HT-29 (cell line): Measurements from ENCODE around the gene TMEM170A. TPM values are rescaled to one million over a fixed set of nuclear protein-coding genes. Genes with fewer than 3 reads are reported as not detected.
"Not testable (repeated sequence)": the region's sequence is repeated elsewhere in the genome, so short reads cannot be mapped to it uniquely, and the experiment has no call there.

Experiments
- DNase-seq: peaks from one replicate; pipeline ENCODE4 v3.0.0-alpha.2; 2015; ENCODE audit warnings: low spot score
- total RNA-seq: library from RNA; depleted of rRNA; stranded (reverse); fragments of >200 nt; shearing (Covaris generic); gene quantifications from 2 replicates; pipeline ENCODE4 v1.2.3, GENCODE V29; 2014

Gene TMEM170A
- total RNA-seq, 1 experiment from 2014 or later, result 30.8 TPM

GRCh38 chr16:75481475-75481874, 17.0 kb upstream of the TMEM170A start:
- DNase-seq, result peak; percentile 15

GRCh38 chr16:75479421-75479990, 15.0 kb upstream of the TMEM170A start:
- no peak for DNase-seq

DNA sequence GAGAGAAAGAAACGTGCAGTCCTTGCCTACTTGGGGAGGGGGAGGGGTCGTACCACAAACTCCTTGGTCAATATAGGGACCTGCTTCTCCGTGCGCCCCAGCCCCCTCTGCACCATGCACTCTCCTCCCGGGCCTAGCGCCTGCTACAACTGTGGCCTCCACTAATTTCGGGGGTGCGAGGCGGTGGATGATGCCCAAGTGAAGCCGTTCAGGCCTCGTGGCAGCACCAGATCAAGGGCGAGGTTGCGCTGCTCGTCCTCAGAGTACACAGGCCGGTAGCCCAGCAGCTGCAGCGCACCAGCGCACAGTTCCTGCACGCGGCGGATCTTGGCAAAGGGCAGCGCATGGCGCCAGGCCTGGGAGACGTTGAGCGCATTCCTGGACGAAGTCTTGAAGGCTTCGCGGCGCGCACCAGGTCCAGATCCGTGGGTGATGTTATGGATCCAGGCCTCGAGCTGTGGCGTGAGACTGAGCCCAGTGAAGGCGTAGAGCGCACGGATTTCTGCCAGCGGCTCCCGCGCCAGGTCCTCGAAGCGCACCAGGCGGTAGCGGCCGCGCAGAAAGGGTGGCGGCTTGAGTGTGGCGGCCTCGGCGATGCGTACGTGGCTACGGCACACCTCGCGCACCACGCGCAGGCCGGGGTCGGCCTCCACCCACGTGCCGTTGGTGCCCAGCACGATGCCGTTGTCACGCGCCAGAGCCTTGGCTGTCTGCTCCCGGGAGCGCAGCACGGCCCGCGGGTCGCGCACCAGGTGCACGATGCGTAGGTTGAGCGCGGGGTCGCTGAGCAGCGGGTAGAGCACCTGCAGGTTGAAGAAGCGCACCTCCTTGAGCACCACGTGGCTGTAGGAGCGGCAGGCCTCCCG, 14.2 kb upstream of the TMEM170A start:
- DNase-seq, result no peak

DNA sequence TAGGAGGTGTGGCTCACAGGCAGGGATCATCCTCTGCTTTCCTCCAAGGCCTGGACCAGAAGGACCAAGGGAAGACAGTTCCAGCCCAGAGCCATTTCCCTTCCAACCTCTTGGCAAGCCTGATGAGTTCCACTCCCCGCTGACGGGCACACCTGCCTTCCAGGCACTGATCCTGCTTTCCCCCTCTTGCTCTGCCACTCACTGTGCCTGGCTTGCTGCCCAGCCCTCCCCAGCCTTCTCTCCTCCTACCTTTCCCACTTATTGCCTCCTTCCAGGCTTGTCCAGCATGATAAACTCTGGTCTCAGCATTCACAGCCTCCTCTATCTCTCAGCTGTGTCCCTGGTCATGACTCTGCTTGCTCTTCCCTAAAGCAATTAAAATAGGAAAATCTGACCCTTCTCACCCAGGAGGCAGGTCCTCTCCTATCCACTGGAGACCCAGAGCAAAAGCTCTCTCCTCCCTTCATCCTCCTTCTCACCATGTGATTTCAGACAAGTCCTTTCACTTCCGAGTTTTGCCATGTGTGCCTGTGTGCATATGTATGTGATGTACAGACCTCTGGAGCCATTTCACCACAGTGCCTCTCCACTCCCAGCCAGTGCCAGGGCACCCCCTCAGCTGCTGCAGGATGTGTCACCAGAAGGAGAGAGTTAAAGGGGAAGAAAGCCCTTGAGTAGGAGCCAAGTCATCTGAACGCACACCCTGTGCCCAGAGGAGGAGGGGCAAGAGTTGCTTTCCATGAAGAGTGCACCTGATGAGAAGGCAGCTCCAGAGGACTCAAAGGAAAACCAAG, 13.4 kb upstream of the TMEM170A start:
- DNase-seq, result no peak

GRCh38 chr16:75476817-75477216, 12.3 kb upstream of the TMEM170A start:
- DNase-seq, result no peak

DNA sequence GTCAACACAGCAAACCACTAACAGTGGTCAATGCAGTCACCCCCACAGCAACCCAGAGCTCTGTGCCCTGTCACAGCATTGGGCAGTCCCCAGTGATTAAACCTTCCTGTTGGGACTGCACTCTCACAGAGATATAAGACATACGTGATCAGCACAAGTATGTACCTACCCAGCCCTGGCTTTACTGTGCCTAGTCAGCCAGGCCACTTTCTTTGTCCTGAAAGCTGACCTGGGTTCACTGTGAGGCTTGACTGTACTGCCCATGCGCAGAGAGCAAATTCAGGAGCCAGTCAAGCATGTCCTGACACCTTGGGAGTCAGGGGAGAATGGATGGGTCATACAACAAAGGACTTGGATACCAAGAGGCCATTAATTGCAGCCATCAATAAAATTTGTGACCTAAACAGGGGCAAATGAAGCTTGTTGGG, 10.9 kb upstream of the TMEM170A start:
- no peak for DNase-seq

DNA sequence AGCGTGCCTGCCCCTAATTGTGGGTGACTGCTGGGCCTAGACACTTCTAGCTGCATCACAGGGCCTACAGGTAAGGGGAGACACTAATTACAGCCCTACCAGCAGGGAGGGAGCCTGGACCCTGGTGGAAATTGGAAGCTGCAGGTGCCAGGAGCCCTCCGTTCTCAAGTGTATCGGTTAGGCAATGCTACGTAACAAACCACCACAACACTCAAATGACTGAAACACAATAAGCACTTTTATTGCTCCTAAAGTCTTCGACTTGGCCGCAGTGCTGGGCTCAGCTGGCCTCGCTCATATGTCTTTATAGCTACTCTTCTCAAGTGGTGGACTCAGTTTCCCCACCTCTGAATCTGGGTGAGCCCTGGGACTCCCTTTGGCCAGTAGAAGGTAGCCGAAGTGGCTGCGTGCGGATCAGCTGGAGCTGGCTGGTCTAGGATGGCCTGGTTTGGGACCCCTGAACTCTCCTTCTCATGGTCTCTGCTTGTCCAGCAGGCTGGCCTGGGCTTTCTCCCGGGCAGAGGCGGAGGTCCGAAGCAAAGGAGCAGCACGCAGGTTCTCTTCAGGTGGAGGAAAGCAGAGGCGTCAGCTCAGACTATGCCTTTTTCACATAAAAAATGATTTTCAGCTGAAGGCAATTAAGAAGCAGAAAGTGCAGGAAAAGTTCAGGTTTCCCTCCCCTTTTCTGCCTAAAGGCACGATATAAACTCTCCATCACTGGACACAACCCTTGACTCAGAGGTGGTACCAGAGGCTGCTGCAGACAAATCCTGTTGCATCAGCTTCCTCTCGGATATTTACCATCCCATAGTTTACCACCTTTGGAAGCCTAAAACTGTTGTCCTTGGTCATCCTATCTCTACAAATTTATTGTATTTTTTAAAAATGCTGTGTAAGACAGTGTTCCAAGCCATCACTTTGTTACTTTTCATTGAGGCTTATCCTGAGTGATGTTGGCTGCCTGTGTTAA, 8.7 kb upstream of the TMEM170A start:
- DNase-seq, result no peak

- peak; percentile 76 for DNase-seq
These were observed 7.5 kb upstream of the TMEM170A start for GRCh38 chr16:75471723-75472633.

DNA sequence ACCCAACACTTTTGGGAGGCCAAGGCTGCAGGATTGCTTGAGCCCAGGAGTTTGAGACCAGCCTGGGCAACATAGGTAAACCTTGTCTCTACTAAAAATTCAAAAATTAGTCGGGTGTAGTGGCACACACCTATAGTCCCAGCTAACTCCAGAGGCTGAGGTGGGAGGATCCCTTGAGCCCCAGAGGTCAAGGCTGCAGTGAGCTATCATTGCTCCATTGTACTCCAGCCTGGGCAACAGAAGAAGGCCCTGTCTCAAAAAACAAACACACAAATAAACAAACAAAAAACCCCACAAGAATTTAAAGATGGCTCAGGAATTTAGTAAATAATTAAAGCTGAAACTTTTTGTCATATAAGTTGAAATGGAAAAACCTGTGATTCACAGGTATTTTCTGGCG, 2.3 kb upstream of the TMEM170A start:
- no peak for DNase-seq

DNA sequence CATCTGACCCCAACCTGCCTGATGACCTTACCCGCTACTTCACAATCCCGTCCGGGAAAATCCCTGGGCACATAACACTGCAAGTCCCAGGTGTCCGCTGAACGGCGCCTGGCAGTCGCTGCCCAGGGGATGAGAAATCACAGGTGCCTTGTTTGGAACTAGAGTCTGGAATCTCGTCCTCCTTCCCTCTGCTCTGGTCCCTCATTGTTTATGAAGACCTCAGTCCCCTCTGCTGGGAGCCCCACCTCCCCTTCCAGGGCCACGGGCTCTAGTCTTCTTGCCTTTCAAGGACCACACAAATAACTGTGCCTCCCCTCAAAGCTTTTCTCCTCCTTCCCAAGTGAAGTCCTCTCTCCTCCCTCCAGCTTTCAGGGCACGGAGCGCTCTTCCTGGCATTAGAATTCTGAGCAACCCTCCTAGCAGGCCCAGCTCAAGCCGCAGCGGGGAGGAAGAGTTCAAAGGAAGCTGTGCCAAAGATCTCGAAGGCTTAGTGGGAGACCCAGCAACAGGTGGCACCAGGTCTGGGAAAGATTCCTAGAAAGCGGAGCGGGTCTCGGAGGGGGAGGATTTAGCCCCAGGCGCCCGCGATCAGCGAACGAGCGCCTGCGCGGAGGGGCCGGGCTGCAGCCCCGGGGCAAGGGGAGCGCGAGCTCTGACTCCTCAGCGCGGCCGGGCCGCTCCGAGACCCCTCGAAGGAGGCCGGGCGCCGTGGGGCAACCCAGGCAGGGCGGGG, 934 bp downstream of the TMEM170A start:
- DNase-seq, result peak; percentile 58

GRCh38 chr16:75462806-75463205, 1.7 kb downstream of the TMEM170A start:
- DNase-seq, result no peak

GRCh38 chr16:75461575-75461974, 2.9 kb downstream of the TMEM170A start:
- DNase-seq, result peak; percentile 50

DNA sequence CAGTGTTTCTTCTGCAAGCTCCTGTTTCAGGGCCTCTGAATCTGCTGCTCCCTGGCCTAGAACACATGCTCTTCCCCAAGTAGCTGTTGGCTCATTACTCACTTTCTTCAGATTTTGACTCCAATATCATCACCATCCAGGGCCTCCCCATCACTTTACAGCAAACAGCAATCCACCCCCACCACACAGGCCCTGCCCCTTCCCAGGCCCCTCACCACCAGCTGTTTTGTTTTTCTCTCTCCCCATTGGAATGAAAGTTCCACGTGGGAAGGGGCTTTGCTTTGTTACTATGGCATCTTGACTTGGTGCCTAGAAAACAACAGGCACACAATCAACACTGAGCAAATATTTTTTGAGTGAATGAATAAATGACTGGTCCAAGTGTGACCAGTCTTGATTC, 4.0 kb downstream of the TMEM170A start:
- DNase-seq, result no peak

DNA sequence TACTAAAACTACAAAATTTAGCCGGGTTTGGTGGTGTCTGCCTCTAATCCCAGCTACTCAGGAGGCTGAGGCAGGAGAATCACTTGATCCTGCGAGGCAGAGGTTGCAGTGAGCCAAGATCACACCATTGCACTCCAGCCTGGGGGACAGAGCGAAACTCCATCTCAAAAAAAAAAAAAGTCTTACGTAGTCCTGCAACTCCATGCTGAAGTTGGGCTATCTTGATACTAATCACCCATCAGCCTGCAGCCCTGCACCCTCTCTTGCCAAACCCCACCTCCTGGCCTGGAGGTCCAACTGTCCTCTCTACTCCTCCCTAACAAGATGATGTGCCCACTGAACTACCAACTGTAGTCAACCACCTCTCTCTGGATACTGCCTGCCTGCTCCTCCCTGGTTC, 4.8 kb downstream of the TMEM170A start:
- DNase-seq, result no peak

GRCh38 chr16:75458439-75458838, 6.0 kb downstream of the TMEM170A start:
- DNase-seq, result no peak

DNA sequence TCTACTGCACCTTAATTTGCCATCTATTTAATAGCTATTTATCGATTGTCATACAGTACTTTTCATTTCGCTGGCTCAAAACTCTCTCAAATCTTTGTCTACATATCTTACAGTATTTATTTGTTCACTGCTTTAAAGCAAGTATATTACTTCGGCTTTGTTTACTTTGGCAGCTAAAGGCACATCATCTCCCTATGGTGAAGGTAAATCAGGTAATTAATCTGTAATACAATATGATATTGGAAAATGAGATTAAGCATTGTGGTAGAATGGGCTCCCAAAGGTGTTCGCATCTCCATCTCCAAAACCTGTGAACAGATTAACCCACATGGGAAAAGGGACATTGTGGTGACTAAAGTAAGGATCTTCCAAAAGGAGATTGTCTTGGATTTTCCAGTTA, 6.5 kb downstream of the TMEM170A start:
- no peak for DNase-seq

GRCh38 chr16:75457485-75458021, 6.9 kb downstream of the TMEM170A start:
- no peak for DNase-seq

DNA sequence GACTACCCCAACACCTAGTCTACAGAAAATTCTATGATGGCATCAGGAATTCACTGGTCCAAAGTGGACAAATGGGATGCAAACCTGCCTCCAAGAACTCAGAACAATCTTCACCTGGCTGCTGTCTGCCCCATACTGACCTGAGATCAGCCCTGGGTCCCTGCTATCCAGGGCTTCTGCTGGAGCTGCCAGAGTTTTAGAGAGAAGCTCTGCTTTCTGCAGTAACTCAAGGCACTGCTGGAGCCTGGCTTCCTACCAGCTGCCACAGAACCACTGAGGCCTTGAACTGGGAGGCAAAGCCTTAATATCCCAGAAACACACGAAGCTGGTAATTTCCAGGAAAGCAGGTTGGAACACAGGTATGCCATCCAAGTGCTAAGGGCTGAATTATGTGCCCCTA, 7.5 kb downstream of the TMEM170A start:
- no peak for DNase-seq

- not testable (repeated sequence) for DNase-seq
These were observed 8.0 kb downstream of the TMEM170A start for GRCh38 chr16:75456486-75456885.
